HCT116 (cell line): Measurements from ENCODE around the gene ACOT2. TPM values are rescaled to one million over a fixed set of nuclear protein-coding genes. Genes with fewer than 3 reads are reported as not detected.
"Not testable (repeated sequence)": the region's sequence is repeated elsewhere in the genome, so short reads cannot be mapped to it uniquely, and the experiment has no call there.

Experiments
- ATAC-seq: fragments of 200-7000 bp; cut with Tn5 transposase; 2 replicates; pipeline ENCODE4 v1.9.1; 2020; ENCODE audit warnings: mild to moderate bottlenecking, moderate library complexity
- BruUV-seq: library from RNA; stranded (reverse); fragments of 400-500 nt; replicated peaks from 2 replicates; lab custom pipeline; 2021; lab: Mats Ljungman, UMichigan
- CTCF ChIA-PET: fragments of 300-600 bp; sonication (Branson Sonifier 250); formaldehyde crosslinking; loops from one replicate; lab custom pipeline; 2021; ENCODE audit warnings: antibody characterized with exemption; lab: Charles Lee
- POLR2A ChIA-PET: fragments of 300-600, 350-600 bp; sonication (Branson Sonifier 250); formaldehyde crosslinking; loops from one replicate; lab custom pipeline; 2021; ENCODE audit warnings: antibody characterized with exemption; lab: Charles Lee
- RAD21 ChIA-PET, 2 experiments: fragments of 300-600 bp; sonication (Branson Sonifier 250); formaldehyde crosslinking; loops; one replicate each; lab custom pipeline; 2023; ENCODE audit warnings: low total read pairs in 2 of 2; ENCODE audit not compliant: uncharacterized antibody in 2 of 2, unreplicated experiment in 2 of 2, low non-redundant PET in 1 of 2; lab: Charles Lee
- DNase-seq: peaks from one replicate; pipeline ENCODE4 v3.0.0-alpha.2; 2010; ENCODE audit warnings: low read depth, low spot score
- H2AFZ ChIP-seq: fragments of 200-600 bp; shearing (Covaris generic), sonication (generic); 2 replicates; pipeline ENCODE4 v1.6.1; 2017; ENCODE audit warnings: low read depth, mixed run types, mixed read lengths, antibody characterized with exemption, low read length; ENCODE audit not compliant: poor library complexity, severe bottlenecking
- H3K27ac ChIP-seq: 2 replicates; pipeline ENCODE4 v1.5.1; 2012; ENCODE audit warnings: low read depth, low read length
- H3K27me3 ChIP-seq: fragments of 200-600 bp; sonication (generic); 2 replicates; pipeline ENCODE4 v1.6.1; 2016; ENCODE audit warnings: mixed run types, low read length, mixed read lengths; ENCODE audit not compliant: insufficient read depth
- H3K36me3 ChIP-seq, 2 experiments: fragments of 200-500 bp in 1 of 2; fragments of 200-600 bp in 1 of 2; sonication (Bioruptor generic) in 1 of 2; sonication (generic) in 1 of 2; 2 replicates each; pipeline versions ENCODE4 v1.5.1 to v1.6.1; 2014 to 2016; ENCODE audit warnings: low read length in 2 of 2, inconsistent platforms in 1 of 2, mixed read lengths in 1 of 2, mixed run types in 1 of 2; ENCODE audit not compliant: insufficient read depth in 2 of 2, control insufficient read depth in 1 of 2
- H3K4me1 ChIP-seq, 2 experiments: fragments of 200-600 bp in 1 of 2; sonication (generic) in 1 of 2; 2 replicates each; pipeline versions ENCODE4 v1.5.1 to v1.6.1; 2012 to 2017; ENCODE audit warnings: low read length in 2 of 2, inconsistent platforms in 1 of 2, mild to moderate bottlenecking in 1 of 2, mixed read lengths in 1 of 2, mixed run types in 1 of 2, moderate library complexity in 1 of 2; ENCODE audit not compliant: insufficient read depth in 2 of 2, control insufficient read depth in 1 of 2
- H3K4me2 ChIP-seq: fragments of 200-600 bp; sonication (generic); 2 replicates; pipeline ENCODE4 v1.6.1; 2017; ENCODE audit warnings: mixed run types, low read length, mixed read lengths
- H3K4me3 ChIP-seq, 2 experiments: fragments of 200-600 bp in 1 of 2; sonication (generic) in 1 of 2; replicated peaks in 1 of 2; 2 replicates each; pipeline ENCODE4 v1.5.1; 2011 to 2016; ENCODE audit warnings: low read length in 2 of 2, control low read depth in 1 of 2, low read depth in 1 of 2, mild to moderate bottlenecking in 1 of 2, mixed read lengths in 1 of 2, mixed run types in 1 of 2
- H3K79me2 ChIP-seq: fragments of 200-600 bp; sonication (generic); 2 replicates; pipeline ENCODE4 v1.6.1; 2017; ENCODE audit warnings: mild to moderate bottlenecking, mixed run types, low read length, moderate library complexity, mixed read lengths; ENCODE audit not compliant: insufficient read depth
- H3K9ac ChIP-seq: fragments of 200-600 bp; sonication (generic); 2 replicates; pipeline ENCODE4 v1.6.1; 2016; ENCODE audit warnings: low read length, mixed read lengths
- H3K9me2 ChIP-seq: fragments of 200-600 bp; sonication (generic), shearing (Covaris generic); 2 replicates; pipeline ENCODE4 v1.6.1; 2017; ENCODE audit warnings: mixed run types, mild to moderate bottlenecking, moderate library complexity; ENCODE audit not compliant: insufficient read depth
- H3K9me3 ChIP-seq, 2 experiments: fragments of 200-500 bp in 1 of 2; fragments of 200-600 bp in 1 of 2; sonication (Bioruptor generic) in 1 of 2; sonication (generic) in 1 of 2; 2 replicates each; pipeline ENCODE4 v1.6.1; 2014 to 2017; ENCODE audit warnings: low read length in 2 of 2, mixed read lengths in 2 of 2, inconsistent platforms in 1 of 2, low read depth in 1 of 2, mild to moderate bottlenecking in 1 of 2, mixed run types in 1 of 2, moderate library complexity in 1 of 2; ENCODE audit not compliant: control insufficient read depth in 1 of 2, insufficient read depth in 1 of 2
- H4K20me1 ChIP-seq: fragments of 200-600 bp; sonication (generic), shearing (Covaris generic); 2 replicates; pipeline ENCODE4 v1.6.1; 2017; ENCODE audit warnings: mixed run types, mild to moderate bottlenecking, moderate library complexity; ENCODE audit not compliant: insufficient read depth
- CBX3 ChIP-seq: IDR thresholded peaks from 2 replicates; pipeline ENCODE4 v1.6.1; 2012; ENCODE audit warnings: low read depth
- EGR1 ChIP-seq: IDR thresholded peaks from 2 replicates; pipeline ENCODE4 v1.6.1; 2012; ENCODE audit warnings: low read depth
- ELF1 ChIP-seq: IDR thresholded peaks from 2 replicates; pipeline ENCODE4 v1.6.1; 2012; ENCODE audit warnings: low read depth, borderline replicate concordance
- EZH2 ChIP-seq: fragments of 200-600 bp; sonication (generic); IDR thresholded peaks from 2 replicates; pipeline ENCODE4 v1.6.1; 2017; ENCODE audit warnings: antibody characterized with exemption, mixed run types
- EZH2phosphoT487 ChIP-seq: fragments of 200-600 bp; IDR thresholded peaks from 2 replicates; pipeline ENCODE4 v1.6.1; 2018; ENCODE audit warnings: antibody characterized with exemption, borderline replicate concordance
- FOSL1 ChIP-seq: IDR thresholded peaks from 2 replicates; pipeline ENCODE4 v1.6.1; 2012; ENCODE audit warnings: low read depth
- JUND ChIP-seq: IDR thresholded peaks from 2 replicates; pipeline ENCODE4 v1.6.1; 2012
- POLR2A ChIP-seq: IDR thresholded peaks from 2 replicates; pipeline ENCODE4 v1.7.0; 2011; ENCODE audit warnings: borderline replicate concordance; ENCODE audit not compliant: insufficient read depth, insufficient read length; ENCODE audit errors: extremely low read depth
- POLR2AphosphoS5 ChIP-seq: IDR thresholded peaks from 2 replicates; pipeline ENCODE4 v1.6.1; 2011; ENCODE audit warnings: mild to moderate bottlenecking, low read depth, low read length, moderate library complexity
- REST ChIP-seq: IDR thresholded peaks from 2 replicates; pipeline ENCODE4 v1.6.1; 2012; ENCODE audit warnings: low read depth
- SIN3A ChIP-seq: IDR thresholded peaks from 2 replicates; pipeline ENCODE4 v1.6.1; 2012; ENCODE audit warnings: low read depth
- SRF ChIP-seq: IDR thresholded peaks from 2 replicates; pipeline ENCODE4 v1.6.1; 2012; ENCODE audit warnings: low read depth
- YY1 ChIP-seq: IDR thresholded peaks from 2 replicates; pipeline ENCODE4 v1.6.1; 2011; ENCODE audit warnings: low read length, low read depth, moderate library complexity, mild to moderate bottlenecking; ENCODE audit not compliant: insufficient replicate concordance; ENCODE audit errors: extremely low read depth
- ZBTB33 ChIP-seq: IDR thresholded peaks from 2 replicates; pipeline ENCODE4 v1.6.1; 2011; ENCODE audit warnings: mild to moderate bottlenecking, low read length, moderate library complexity; ENCODE audit not compliant: insufficient replicate concordance; ENCODE audit errors: extremely low read depth
- intact Hi-C: fragments of 100-400 bp; cut with micrococcal nuclease; formaldehyde crosslinking; loops from 2 replicates; pipeline ENCODE4 v1.10.0; 2022
- total RNA-seq: library from RNA; stranded (reverse); gene quantifications from one replicate; pipeline ENCODE4 v1.2.1, GENCODE V29; 2021; ENCODE audit not compliant: unreplicated experiment

Gene ACOT2
- total RNA-seq, 1 experiment from 2014 or later: 0.44 TPM

- BruUV-seq: no TSS peak
- Histone ChIP-seq H3K36me3 (no peaks in the 10 kb centered on the region), H3K9ac (no peak overlapping the region), H3K27ac (no peak overlapping the region), H3K9me3 (no peaks in the 10 kb centered on the region), H3K4me2 (no peak overlapping the region), H3K4me1 (no peaks in the 10 kb centered on the region), H3K79me2 (no peaks in the 10 kb centered on the region), H2AFZ (no peak overlapping the region), H4K20me1 (no peaks in the 10 kb centered on the region), H3K4me3 (no peak overlapping the region), H3K9me2 (no peaks in the 10 kb centered on the region), H3K27me3 (no peaks in the 10 kb centered on the region)
- ChIA-PET POLR2A (no interaction called here), RAD21 (no interaction called here), CTCF (no interaction called here)
- ATAC-seq: no peak
- no peak for DNase-seq
- no peak for TF ChIP-seq YY1
- no peak for TF ChIP-seq SRF
- TF ChIP-seq ELF1: no peak
- no peak for TF ChIP-seq EZH2phosphoT487
- TF ChIP-seq REST: no peak
- no peak for TF ChIP-seq FOSL1
- TF ChIP-seq CBX3: no peak
- TF ChIP-seq POLR2A: no peak
- no peak for TF ChIP-seq ZBTB33
- no peak for TF ChIP-seq JUND
- no peak for TF ChIP-seq SIN3A
- TF ChIP-seq POLR2AphosphoS5: no peak
- TF ChIP-seq EZH2: no peak
- no peak for TF ChIP-seq EGR1
- intact Hi-C loops: no loop called here
Measured at GRCh38 chr14:73567951-73568885, 795 bp upstream of the ACOT2 start.

- H3K9ac ChIP-seq, H3K36me3 ChIP-seq, H3K27ac ChIP-seq, H3K9me2 ChIP-seq, H3K9me3 ChIP-seq, H3K27me3 ChIP-seq, RAD21 ChIA-PET, H3K79me2 ChIP-seq, H3K4me1 ChIP-seq, CTCF ChIA-PET, H3K4me2 ChIP-seq, POLR2A ChIA-PET, H2AFZ ChIP-seq, intact Hi-C loops, H4K20me1 ChIP-seq, H3K4me3 ChIP-seq, ATAC-seq, DNase-seq, BruUV-seq: not testable (repeated sequence)
Measured at GRCh38 chr14:73568886-73569184, 178 bp upstream of the ACOT2 start.
